Measurements from ENCODE around the gene INSYN2B.

GRCh38 chr5:169992789-169993484, 12.6 kb upstream of the INSYN2B start:
- TF ChIP-seq CTCF (IDR thresholded peaks at IDR 0.05; ENCODE audit: poor library complexity) (no peak), EZH2phosphoT487 (IDR thresholded peaks at IDR 0.05; ENCODE audit: low read depth, severe bottlenecking, unreplicated experiment) (no peak)

Measured in hepatocyte (in vitro differentiated cells).